Left renal cortex interstitium (tissue), 4 donors: ENCODE measurements around the gene PDE2A. TPM values are rescaled to one million over a fixed set of nuclear protein-coding genes. Genes with fewer than 3 reads are reported as not detected.

Source experiments
- DNase-seq, 4 donors: peaks; one replicate each; pipeline ENCODE4 v3.0.0-alpha.2; 2013; ENCODE audit warnings: low read depth in 4 of 4, low spot score in 2 of 4, missing footprints in 1 of 4
- polyA plus RNA-seq, 4 donors: library from polyadenylated mRNA; unstranded; fragments of 120-200 nt; gene quantifications; one replicate each; pipeline ENCODE4 v1.2.1, GENCODE V29; 2013; ENCODE audit not compliant: insufficient read length in 4 of 4

Gene PDE2A
- polyA plus RNA-seq, 4 donors = 12.7 to 16.5 (median 13.4) TPM

DNA sequence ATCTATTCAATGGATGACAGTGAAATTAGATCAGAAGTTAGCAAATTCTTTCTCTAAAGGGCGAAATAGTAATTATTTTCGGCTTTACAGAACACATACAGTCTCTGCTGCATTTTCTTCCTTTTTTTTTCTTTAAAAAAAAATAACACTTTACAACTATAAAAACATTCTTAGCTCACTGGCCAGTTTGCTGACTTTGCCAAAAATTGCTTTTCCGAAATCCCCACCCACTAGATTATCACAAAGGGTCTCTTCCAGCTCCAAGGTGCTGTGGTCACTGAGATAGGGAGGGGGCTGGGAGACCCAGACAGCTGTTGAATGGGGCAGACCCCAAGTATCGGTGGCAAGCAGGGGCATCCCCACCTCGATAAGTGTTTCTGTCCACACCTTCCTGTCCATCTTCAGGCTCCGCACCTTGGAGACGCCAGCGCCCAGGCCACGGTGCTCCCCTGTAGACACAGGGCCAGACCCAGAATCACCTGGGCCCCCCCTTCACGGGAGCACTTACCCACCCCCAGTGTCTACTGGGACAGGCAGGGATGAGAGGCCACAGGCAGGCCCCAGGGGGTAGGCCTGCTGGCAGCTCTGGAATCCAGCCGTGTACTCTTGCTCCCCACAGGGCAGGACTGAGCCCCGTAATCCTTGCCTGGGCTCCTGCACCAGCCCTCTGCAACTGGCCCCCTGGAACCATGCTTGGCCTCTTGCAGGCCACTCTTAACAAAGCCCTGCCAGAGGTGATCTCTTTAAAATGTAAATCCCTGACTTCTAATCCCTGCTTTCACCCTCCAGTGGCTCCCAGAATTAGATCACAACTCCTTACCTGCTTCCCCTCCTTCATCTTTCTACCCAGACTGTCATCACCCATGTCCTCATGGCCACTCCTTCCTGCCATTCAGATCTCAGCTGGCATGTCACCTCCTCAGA lies 31.5 kb upstream of the PDE2A start:
- no peak for DNase-seq

DNA sequence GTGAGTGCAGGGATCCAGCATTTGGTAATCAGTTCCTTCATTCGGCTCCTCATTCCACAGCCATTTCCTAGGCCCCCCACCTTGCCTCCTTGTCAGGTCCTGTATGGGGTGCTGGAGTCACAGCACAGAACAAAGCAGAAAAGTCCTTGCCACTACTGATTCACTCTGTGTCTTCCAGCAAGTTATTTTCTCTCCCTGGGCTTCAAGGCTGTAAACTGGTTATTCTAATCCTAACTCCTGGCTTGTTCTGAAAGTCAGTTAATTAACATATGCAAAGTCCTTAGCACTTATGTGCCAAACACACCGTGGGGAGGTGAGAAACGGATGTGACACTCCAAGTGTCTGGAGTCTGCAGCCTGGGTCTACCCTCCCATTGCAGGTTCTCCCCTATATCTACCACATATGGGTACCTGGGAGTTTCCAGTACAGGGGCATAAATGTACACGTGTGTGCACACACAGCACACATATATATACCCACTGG lies 30.6 kb upstream of the PDE2A start:
- DNase-seq = no peak

GRCh38 chr11:72704028-72704782 lies 30.0 kb upstream of the PDE2A start:
- DNase-seq = no peak

DNA sequence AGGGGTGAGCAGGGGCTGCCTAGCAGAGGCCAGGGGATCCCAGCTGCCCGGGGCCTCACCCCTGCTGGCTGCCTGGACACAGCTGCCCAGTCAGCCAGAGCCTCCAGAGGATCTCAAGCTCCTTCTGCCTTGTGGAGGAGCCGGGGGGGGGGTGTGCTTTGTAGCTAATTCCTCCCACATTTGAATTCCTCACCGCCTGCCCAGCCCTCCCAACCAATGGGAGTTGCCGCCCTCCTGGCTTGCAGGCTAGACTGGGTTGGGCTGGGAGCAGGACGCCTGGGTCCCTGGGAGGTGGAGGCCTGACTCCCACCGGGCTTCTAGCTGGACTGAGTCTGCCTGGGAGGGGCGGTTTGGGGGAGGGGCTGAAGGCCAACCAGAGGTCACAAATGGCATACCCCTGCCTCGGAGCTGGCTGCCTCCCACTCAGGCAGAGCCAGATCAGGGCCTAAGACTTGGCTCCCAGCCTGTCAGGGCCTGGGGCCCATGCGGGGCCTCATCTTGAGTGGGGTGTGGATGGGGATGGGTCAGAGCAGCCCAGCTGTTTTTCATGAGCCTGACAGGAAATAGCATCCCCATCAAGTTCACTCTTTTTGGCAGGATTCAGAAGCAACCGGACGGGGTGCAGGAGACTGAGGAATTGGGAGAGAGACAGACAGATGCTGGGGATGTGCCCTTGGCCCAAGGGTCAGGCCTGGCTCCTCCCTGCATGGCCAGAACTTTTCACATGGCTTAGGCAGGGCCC lies 29.2 kb upstream of the PDE2A start:
- DNase-seq = peak in 3 of 4 donors; percentile 58 to 78 (median 72)

GRCh38 chr11:72702577-72703241 lies 28.5 kb upstream of the PDE2A start:
- no peak for DNase-seq

- DNase-seq = no peak
Measured at GRCh38 chr11:72702096-72702495, 27.9 kb upstream of the PDE2A start.

DNA sequence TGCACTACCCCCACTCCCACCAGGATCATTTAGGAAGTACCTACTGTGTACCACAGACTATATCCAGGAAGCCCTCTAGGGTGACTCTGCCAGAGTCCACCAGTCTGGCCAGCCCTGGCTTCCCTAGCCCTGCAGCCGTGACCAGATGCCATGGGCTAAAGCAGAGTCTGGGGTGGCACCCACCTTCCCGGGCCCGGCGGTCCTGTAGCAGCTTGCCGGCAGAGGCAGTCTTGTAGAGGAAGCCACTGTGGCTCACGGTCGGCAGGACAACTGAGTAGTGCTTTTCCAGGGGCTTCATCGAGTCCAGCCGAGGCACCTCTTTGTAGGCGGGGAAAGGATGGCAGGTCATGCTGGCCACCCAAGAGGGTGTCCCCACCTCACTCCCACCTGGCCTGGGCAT lies 27.2 kb upstream of the PDE2A start:
- no peak for DNase-seq

DNA sequence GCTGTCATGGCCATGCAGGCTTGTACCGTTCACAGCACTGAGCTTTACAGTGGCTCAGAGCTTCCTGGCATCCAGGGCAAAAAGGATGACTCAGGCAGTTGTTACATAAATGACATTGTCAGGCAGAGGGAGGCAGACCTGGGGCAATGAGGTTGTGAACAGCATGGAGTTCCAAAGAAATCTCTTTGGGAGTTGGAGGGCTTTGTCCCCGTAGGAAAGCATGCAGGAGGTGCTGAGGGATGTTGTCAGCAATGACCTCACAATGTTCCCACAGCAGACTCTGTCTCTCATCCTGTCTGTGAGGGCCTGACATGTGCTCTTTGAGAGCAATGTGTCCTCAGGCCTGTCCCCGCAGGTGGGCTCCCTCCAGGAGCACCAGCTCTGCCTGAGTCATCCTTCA lies 25.9 kb upstream of the PDE2A start:
- no peak for DNase-seq

DNA sequence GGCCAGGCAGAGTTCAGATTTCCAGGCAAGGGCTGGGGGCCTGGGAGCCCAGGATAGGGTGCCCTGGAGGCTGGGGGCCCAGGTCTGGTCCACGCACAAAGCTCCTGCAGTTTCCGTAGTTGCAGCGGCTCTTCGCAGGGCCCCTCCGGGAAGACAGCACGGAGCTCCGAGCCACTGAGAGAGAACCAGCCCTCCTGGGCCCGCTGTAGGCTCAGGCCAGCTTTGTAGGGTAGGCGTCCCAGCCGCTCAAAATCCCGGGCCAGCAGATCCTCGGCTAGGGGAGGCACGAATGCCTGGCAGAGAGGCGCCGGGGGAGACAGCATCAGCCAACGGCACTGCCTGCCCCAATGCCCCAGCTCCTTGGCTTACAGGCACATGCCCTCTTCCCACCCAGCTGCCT lies 23.6 kb upstream of the PDE2A start:
- no peak for DNase-seq

DNA sequence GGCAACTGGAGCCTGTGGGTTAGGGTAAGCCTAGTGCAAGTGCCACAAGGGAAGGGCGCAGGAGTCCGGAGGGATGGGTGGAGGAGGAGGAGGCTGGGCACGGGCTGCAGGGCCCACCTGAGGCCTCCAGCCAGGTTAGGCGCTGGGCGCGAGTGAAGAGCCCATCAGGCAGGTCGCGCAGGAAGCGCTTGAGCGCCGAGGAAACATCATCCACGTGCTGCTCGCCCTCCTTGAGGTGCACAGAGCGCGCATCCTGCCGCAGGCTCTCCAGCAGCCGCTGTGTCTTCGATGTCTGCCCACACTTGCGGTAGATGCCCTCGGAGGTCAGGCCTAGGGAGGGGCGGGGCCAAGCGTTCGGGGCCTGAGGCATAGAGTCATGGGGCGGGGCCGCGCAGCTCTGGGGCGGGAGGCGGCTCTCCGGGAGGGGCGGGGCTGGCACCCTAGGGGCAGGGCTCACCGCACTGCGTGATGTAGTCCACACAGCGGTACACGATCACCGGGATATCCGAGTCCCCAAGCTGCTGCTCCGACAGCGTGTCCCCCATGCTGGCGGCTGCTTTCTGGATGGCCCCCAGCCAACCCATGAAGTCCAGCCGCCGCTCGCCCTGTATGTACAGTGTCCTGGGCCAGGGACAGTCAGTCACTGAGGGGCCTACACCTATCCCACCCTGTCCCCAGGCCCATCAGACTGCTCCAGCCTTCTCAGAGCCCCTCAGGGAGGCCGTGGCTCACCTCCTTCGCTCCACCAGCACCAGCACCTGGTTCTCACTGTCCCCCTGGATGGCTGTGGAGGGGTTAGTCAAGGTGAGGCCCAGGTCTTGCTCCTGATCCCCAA lies 22.9 kb upstream of the PDE2A start:
- no peak for DNase-seq

DNA sequence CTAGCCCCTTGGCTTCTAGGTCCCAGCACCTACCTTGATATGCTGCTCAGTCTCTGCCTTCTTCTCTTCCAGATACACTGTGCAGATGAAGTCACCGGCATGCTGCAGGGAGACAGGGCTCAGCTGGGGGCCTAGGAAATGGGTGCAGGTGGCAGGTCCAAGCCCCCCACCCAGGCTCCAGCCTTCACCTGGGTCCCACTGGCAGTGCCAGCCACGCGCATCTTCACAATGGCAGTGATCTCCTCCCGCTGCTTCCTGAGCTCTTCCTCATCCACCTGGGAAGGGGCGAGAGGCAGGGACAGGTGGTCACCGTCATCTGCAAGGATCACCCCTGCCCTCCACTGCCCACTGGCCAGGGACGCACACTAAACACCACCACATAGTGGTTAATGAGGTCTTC lies 21.1 kb upstream of the PDE2A start:
- no peak for DNase-seq

DNA sequence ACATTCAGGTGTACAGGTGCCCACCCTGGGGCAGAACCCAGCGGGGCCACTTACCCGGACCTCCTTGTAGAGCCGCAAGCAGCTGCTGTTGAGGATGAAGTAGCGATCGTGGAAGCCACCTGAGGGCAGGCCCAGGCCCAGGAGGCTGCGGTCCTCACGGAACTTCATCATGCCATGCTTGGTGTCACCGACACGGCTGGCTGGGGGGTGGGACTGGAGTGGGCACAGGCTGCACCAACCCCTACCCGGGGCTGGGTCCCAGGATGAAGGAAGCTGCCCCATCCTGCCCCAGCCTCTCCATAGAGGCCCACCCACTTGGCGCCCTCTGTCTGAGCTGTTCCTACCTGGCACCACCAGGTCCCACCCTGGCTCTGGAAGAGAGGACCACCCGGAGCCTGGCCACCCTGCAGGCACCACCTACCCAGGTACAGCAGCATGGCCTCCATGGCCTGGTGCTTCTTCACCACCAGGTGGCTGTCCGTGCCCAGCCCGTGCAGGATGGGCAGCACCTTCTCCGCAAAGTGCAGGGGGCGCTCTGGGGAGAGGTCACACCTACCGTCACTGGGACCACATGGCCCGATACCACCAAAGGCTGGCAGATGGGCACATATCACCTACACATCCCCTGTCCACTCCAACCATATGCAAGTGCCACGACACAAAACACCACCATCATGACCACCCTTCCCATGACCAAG lies 19.2 kb upstream of the PDE2A start:
- DNase-seq = no peak

DNA sequence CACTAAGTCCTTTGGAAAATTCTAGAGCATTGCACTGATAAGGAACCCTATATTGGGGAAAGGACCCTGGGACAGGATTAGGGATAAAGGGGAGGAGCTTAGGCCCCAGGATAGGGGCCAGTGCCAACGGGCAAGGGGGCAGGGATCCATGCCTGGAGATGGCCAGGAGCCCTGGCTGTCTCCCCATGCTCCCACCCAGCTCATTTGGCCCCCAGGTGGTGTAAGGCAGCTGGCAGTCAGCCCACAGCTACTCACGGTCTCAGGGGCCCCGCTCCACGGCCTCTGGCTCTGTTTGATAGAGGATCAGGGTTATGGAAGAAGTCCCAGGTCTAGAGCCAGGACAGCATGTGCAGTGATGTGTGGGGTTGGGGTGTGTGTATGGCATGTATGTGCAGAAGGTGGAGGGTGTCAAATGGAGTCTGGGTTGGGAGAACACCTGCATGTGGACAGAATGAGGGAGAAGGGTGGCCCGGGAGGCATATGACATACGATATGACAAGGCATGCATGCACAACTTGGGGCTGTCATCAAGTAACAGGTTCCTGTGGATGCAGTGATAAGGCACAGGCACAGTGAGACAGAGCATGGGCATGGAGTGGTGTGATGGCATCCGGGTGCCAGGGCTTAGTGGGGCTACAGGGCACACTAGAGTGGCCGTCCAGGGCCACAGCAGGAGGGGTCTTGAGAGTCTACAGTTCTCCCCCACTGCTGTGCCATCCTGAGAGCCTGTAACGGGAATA lies 18.4 kb upstream of the PDE2A start:
- no peak for DNase-seq

DNA sequence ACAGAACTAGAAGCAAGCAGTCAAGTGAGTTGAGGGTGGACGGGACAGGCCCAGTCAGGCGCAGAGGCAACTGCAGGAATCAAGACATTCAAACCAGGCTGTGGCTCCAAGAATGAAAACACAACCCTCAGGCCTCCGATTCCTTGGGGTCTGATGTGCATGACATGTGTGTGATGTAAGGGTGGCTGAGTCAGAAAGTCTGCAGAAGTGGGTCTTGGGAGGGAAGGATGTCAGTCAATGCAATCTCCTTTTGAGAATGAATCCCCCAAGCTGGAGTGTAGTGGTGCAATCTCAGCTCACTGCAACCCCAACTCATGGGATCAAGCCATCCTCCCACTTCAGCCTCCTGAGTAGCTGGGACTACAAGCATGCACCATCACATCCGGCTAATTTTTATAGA lies 15.9 kb upstream of the PDE2A start:
- DNase-seq = no peak

GRCh38 chr11:72688929-72689328 lies 14.7 kb upstream of the PDE2A start:
- no peak for DNase-seq

DNA sequence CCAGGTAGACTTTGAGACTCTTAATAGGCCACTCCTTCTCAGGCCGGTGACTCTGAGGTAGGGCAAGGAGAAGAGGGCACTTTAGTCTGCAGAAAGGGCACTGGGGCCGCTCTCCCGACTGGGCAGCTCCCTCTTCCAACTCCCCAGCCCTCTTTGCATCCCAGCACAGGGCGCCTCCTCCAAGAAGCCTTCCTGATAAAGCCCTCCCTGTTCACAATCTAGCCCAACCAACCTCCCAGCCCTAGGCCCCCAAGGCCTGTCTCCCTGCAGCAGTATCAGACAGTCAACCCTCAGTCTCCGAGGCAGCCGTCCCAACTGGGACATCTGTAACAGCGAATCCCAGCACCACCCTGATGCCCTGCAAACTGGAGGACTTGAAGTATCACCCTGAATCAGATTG lies 14.3 kb upstream of the PDE2A start:
- no peak for DNase-seq

DNA sequence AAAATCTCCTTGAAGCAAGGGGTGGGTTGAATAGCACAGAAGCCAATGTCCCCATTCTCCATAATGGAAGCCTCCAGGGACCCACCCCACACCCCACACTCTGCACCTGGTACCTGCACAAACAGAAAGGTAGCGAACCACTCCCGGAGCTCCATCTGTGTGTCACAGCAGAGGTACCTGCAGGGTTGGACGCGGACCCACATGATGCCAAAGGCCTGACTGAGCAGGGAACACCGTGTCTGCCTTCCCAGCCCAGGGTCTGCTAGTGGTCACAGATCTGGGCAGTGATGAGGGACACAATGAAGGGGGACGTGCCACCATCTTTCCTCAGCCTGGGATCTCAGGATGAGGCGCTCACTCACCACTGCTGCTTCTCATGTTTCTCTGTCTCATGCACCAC lies 13.1 kb upstream of the PDE2A start:
- DNase-seq = no peak

GRCh38 chr11:72686639-72687220 lies 12.5 kb upstream of the PDE2A start:
- DNase-seq = no peak
